WERI-Rb-1 (cell line): ENCODE results near the gene RRAD.

Experiments
- DNase-seq: peaks from one replicate; pipeline ENCODE4 v3.0.0-alpha.2; 2020
- H3K27ac ChIP-seq: fragments of 250-450 bp; sonication (Bioruptor Pico); 2 replicates; pipeline ENCODE4 v1.5.1; 2020; ENCODE audit warnings: mild to moderate bottlenecking, moderate library complexity
- H3K27me3 ChIP-seq: fragments of 250-450 bp; sonication (Bioruptor Pico); 2 replicates; pipeline ENCODE4 v1.5.1; 2021; ENCODE audit warnings: mild to moderate bottlenecking, low read depth, moderate library complexity; ENCODE audit not compliant: insufficient read depth, severe bottlenecking
- H3K36me3 ChIP-seq: fragments of 250-450 bp; sonication (Bioruptor Pico); 2 replicates; pipeline ENCODE4 v1.5.1; 2020; ENCODE audit warnings: mild to moderate bottlenecking, moderate library complexity
- H3K4me3 ChIP-seq: 2 replicates; pipeline ENCODE4 v1.5.1; 2011; ENCODE audit warnings: low read depth, mild to moderate bottlenecking, control low read depth, low read length
- H3K9me3 ChIP-seq: fragments of 250-450 bp; sonication (Bioruptor Pico); 2 replicates; pipeline ENCODE4 v1.5.1; 2021; ENCODE audit warnings: mild to moderate bottlenecking, moderate library complexity; ENCODE audit not compliant: severe bottlenecking
- TF ChIP-seq, protein P1 (sequence below): IDR thresholded peaks from 2 replicates; pipeline ENCODE4 v1.5.1; 2011; ENCODE audit warnings: low read depth, mild to moderate bottlenecking, control low read depth, inconsistent platforms, low read length

Gene RRAD

DNA sequence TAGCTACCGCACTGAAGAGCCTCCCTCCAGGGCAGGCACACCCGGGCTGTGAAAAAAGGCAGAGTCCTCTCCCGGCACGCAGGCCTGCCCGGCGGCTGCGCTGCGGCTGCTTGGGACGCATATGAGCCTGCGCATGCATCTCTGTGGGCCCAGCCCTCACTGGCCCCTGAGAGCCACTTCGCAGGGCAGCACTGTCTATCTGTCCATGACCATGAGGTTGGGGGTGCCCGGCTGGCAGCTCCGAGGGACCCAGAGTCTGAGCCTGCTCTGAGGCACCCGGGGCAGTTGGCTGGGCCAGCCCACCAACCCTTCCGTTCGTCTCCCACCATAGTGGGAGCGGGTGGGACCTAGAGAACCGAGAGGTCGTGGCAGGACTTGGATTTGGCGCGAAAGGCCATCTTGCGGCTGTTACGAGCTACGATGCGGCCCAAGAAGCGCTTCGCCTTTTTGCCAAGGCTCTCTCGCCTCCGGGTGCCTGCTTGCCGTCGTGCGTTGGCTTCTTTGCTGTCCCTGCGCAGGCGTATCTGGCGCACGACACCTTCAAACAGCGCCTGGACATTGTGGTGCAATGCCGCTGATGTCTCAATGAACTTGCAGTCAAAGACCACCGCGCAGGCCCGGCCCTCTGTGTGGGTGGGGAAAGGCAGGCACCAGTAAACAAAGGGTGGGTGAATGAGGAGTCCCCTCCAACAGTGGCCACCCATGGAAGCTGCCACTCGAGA, 3.4 kb downstream of the RRAD start:
- H3K9me3 ChIP-seq, result no peaks in the 10 kb centered on the region
- peaks cover 36% of the 10 kb centered on the region for H3K36me3 ChIP-seq
- no peak overlapping the region for H3K4me3 ChIP-seq
- H3K27ac ChIP-seq, result peak overlapping the region; percentile 78
- no peak for DNase-seq
- H3K27me3 ChIP-seq, result no peaks in the 10 kb centered on the region
- TF ChIP-seq, protein P1, sequence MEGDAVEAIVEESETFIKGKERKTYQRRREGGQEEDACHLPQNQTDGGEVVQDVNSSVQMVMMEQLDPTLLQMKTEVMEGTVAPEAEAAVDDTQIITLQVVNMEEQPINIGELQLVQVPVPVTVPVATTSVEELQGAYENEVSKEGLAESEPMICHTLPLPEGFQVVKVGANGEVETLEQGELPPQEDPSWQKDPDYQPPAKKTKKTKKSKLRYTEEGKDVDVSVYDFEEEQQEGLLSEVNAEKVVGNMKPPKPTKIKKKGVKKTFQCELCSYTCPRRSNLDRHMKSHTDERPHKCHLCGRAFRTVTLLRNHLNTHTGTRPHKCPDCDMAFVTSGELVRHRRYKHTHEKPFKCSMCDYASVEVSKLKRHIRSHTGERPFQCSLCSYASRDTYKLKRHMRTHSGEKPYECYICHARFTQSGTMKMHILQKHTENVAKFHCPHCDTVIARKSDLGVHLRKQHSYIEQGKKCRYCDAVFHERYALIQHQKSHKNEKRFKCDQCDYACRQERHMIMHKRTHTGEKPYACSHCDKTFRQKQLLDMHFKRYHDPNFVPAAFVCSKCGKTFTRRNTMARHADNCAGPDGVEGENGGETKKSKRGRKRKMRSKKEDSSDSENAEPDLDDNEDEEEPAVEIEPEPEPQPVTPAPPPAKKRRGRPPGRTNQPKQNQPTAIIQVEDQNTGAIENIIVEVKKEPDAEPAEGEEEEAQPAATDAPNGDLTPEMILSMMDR, result no peak

- H3K9me3 ChIP-seq, result no peaks in the 10 kb centered on the region
- TF ChIP-seq, protein P1, result no peak
- no peak overlapping the region for H3K4me3 ChIP-seq
- no peaks in the 10 kb centered on the region for H3K27me3 ChIP-seq
- DNase-seq, result no peak
- peak overlapping the region; percentile 78 for H3K27ac ChIP-seq
- peaks cover 36% of the 10 kb centered on the region for H3K36me3 ChIP-seq
Observed at GRCh38 chr16:66920924-66921680, 4.2 kb downstream of the RRAD start.

GRCh38 chr16:66920299-66920590, 5.1 kb downstream of the RRAD start:
- no peaks in the 10 kb centered on the region for H3K27me3 ChIP-seq
- no peak overlapping the region for H3K4me3 ChIP-seq
- peak overlapping the region; percentile 90 for H3K27ac ChIP-seq
- peaks cover 36% of the 10 kb centered on the region for H3K36me3 ChIP-seq
- TF ChIP-seq, protein P1, result no peak
- DNase-seq, result no peak
- no peaks in the 10 kb centered on the region for H3K9me3 ChIP-seq

DNA sequence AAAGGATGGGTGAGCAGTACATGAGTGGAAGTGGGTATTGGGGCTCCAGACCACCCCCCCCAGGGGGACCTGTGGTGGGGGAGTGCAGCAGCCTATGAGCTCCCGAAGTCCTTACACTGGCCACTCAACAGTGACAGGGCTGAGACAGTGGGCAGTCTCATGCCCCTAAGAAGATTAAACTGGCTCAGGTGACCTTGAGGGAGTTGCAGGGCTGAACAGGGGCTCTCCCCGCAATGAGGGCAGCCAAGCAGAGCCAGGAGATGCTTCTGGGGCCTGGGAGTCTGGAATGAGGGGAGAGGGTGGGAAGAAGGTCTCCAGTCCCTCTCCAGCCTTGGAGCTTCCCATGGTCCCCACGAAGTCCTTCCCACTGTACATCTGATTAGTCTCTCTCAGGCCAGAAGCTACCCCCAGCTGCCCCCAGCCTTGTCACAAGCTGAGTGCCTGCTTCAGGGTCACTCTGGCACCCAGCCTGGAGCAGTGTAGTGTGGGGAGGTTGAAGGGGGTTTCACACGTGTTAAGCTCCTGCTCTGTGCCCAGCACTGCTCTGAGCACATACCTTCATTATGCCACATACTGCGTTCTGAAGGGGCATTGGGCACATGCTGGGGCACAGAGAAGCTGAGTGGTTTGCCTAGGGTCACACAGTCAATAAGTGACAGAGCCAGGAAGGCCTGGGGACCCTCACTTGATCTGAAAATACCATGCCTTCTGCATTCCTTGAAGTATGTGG, 5.6 kb downstream of the RRAD start:
- Histone ChIP-seq H3K27ac (peak overlapping the region; percentile 90), H3K27me3 (no peaks in the 10 kb centered on the region), H3K4me3 (no peak overlapping the region), H3K36me3 (peaks cover 36% of the 10 kb centered on the region), H3K9me3 (no peaks in the 10 kb centered on the region)
- DNase-seq, result peak; percentile 84
- TF ChIP-seq, protein P1, result no peak

DNA sequence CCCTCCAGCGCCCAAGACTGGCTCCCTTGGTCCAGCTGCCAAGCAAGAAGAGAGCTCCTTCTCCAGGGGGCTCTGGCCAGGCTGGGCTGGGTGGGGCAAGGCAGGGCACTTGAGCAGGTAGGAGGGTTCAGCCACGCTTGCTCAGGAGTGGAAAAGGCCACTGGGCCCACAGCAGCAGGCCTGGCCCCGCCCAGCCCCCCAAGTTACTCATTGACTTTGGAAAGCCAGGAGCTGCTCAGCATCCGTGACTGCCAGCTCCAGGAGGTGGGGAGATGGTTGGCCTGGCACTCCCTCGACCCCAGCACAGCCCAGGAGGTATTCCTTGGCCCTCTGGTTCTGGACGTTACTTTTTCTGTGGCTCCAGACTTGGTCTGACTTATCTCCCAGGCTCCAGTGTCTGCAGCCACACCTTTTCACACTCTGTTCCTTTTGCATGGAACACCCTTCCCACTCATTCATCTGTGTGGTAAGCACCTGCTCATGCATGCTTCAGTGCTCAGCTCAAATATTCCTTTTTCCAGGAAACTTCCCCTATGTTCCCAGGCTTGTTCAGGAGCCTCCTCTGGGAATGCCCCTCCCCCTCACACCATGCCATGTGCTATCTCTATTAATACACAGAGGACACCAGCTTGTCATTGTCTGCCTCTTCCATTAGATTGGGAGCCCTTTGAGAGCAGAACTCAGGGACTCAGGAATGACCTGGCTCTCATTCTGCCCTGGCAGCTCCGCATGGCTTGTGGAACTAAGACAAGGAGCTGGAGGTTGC, 6.3 kb downstream of the RRAD start, which contains the start of gene CDH16:
Gene CDH16 (minus strand): TSS at position 83 of the 766 bp plus-strand sequence. CDS start 820 bp downstream, outside the sequence.
- Histone ChIP-seq H3K4me3 (no peak within 1 kb of the TSS), H3K36me3 (peaks cover 32% of the 10 kb centered on the region), H3K27ac (peak within 1 kb of the TSS; percentile 90), H3K27me3 (no peaks in the 10 kb centered on the region), H3K9me3 (no peaks in the 10 kb centered on the region)
- peak; percentile 73 for DNase-seq
- TF ChIP-seq, protein P1, result no peak
